ENCODE data around the gene DCANP1.

- TF ChIP-seq EP300 (IDR thresholded peaks at IDR 0.05) (no peak), CTCF (IDR thresholded peaks at IDR 0.05) (no peak)
These were observed 9.2 kb downstream of the DCANP1 start for GRCh38 chr5:135437796-135438560.
